Body of pancreas (tissue), 4 donors: Measurements from ENCODE around the gene SLC28A1.

ENCODE experiments used
- POLR2A ChIP-seq, 3 donors: fragments of 450-650 bp; IDR thresholded peaks; one replicate each; pipeline ENCODE4 v1.6.1; 2016; ENCODE audit warnings: antibody characterized with exemption in 3 of 3, mild to moderate bottlenecking in 2 of 3
- TF ChIP-seq, protein P1 (sequence below), 7 experiments: fragments of 450-650 bp in 4 of 7; fragments of 200-600 bp in 3 of 7; sonication (generic) in 3 of 7; IDR thresholded peaks; one replicate each; pipeline ENCODE4 v1.5.1; 2016 to 2019; ENCODE audit warnings: antibody characterized with exemption in 7 of 7

DNA sequence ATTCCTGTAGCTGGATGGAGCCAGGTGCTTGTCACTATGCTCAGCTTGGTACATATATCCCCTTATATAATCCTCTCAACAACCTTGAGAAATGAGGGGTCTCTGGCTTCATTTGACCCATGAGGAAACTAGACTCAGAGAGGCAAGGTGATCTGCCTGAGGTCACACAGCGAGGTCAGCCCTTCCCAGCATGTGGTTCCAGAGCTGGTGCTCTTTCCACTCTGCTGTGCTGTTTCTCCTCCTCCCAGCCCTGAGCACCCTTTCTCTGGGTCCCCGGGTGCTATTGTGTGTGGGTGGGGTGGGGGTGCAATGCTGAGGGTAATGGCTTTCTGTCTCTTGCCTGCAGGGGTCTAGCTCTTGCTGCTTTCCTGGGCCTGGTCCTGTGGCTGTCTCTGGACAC lies 19.3 kb downstream of the SLC28A1 start:
- no peak for TF ChIP-seq POLR2A (IDR thresholded peaks at IDR 0.05)
- TF ChIP-seq, protein P1, sequence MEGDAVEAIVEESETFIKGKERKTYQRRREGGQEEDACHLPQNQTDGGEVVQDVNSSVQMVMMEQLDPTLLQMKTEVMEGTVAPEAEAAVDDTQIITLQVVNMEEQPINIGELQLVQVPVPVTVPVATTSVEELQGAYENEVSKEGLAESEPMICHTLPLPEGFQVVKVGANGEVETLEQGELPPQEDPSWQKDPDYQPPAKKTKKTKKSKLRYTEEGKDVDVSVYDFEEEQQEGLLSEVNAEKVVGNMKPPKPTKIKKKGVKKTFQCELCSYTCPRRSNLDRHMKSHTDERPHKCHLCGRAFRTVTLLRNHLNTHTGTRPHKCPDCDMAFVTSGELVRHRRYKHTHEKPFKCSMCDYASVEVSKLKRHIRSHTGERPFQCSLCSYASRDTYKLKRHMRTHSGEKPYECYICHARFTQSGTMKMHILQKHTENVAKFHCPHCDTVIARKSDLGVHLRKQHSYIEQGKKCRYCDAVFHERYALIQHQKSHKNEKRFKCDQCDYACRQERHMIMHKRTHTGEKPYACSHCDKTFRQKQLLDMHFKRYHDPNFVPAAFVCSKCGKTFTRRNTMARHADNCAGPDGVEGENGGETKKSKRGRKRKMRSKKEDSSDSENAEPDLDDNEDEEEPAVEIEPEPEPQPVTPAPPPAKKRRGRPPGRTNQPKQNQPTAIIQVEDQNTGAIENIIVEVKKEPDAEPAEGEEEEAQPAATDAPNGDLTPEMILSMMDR (IDR thresholded peaks at IDR 0.05): no peak
